GM12872 (cell line): ENCODE measurements around the gene SENP6.

Experiments
- TF ChIP-seq, protein P1 (sequence below): IDR thresholded peaks from 3 replicates; pipeline ENCODE4 v1.5.1; 2011; ENCODE audit warnings: low read depth, mild to moderate bottlenecking, low read length, moderate library complexity; ENCODE audit not compliant: insufficient read depth

The SENP6 gene

GRCh38 chr6:75572072-75572471, 29.6 kb upstream of the SENP6 start:
- TF ChIP-seq, protein P1, sequence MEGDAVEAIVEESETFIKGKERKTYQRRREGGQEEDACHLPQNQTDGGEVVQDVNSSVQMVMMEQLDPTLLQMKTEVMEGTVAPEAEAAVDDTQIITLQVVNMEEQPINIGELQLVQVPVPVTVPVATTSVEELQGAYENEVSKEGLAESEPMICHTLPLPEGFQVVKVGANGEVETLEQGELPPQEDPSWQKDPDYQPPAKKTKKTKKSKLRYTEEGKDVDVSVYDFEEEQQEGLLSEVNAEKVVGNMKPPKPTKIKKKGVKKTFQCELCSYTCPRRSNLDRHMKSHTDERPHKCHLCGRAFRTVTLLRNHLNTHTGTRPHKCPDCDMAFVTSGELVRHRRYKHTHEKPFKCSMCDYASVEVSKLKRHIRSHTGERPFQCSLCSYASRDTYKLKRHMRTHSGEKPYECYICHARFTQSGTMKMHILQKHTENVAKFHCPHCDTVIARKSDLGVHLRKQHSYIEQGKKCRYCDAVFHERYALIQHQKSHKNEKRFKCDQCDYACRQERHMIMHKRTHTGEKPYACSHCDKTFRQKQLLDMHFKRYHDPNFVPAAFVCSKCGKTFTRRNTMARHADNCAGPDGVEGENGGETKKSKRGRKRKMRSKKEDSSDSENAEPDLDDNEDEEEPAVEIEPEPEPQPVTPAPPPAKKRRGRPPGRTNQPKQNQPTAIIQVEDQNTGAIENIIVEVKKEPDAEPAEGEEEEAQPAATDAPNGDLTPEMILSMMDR, result no peak

- TF ChIP-seq, protein P1, result no peak
These were observed 21.7 kb upstream of the SENP6 start for GRCh38 chr6:75579951-75580350.

- TF ChIP-seq, protein P1, result no peak
These were observed 20.4 kb upstream of the SENP6 start for GRCh38 chr6:75581231-75581630.

GRCh38 chr6:75588948-75589347, 12.7 kb upstream of the SENP6 start:
- TF ChIP-seq, protein P1, result no peak

GRCh38 chr6:75590370-75590769, 11.3 kb upstream of the SENP6 start:
- TF ChIP-seq, protein P1, result no peak

DNA sequence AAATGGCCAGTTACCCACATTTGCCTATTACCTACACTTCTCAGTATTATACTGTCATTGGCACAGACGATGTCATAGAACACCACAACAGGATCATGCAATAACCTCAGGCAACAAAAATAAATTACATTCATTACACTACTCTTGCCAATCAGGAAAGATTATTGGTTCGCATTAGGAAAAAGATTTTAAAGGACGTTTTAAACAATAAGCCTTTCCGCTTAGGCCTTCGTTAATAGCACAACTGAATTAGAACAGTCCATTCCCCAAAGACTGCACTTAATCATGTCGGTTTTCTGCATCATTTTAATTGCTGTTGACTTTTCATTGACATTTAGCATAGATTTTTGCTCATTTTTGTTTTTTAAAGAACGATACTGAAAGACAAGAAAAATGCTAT, 912 bp upstream of the SENP6 start:
- TF ChIP-seq, protein P1, result no peak

- TF ChIP-seq, protein P1, result no peak
These were observed 796 bp downstream of the SENP6 start for GRCh38 chr6:75602246-75603105.
